GM12878 (cell line): ENCODE results near the gene PGLYRP3. TPM values are rescaled to one million over a fixed set of nuclear protein-coding genes. Genes with fewer than 3 reads are reported as not detected.
A peak's percentile ranks its signal among the peaks of the same experiment; 100 is the strongest.

Experiments
- ATAC-seq: fragments of 200-7000 bp; cut with Tn5 transposase; 3 replicates; pipeline ENCODE4 v1.9.1; 2020; ENCODE audit warnings: mild to moderate bottlenecking, moderate library complexity
- Bru-seq: library from RNA; stranded (reverse); fragments of 400-500 nt; gene quantifications from one replicate; lab custom pipeline; 2021; lab: Mats Ljungman, UMichigan
- BruChase-seq, 2 experiments: library from RNA; stranded (reverse); fragments of 400-500 nt; gene quantifications; one replicate each; lab custom pipeline; 2021; lab: Mats Ljungman, UMichigan
- BruUV-seq: library from RNA; stranded (reverse); fragments of 400-500 nt; replicated peaks from 2 replicates; lab custom pipeline; 2021; lab: Mats Ljungman, UMichigan
- CTCF ChIA-PET: fragments of 300-600 bp; sonication (Branson Sonifier 250); formaldehyde crosslinking; extraction: SDS; loops from one replicate; lab custom pipeline; 2021; ENCODE audit warnings: inconsistent platforms; lab: Yijun Ruan, JAX
- POLR2A ChIA-PET: fragments of 350-600 bp; formaldehyde crosslinking; extraction: SDS; loops from one replicate; lab custom pipeline; 2021; ENCODE audit warnings: inconsistent platforms; lab: Charles Lee
- RAD21 ChIA-PET: fragments of 300-600 bp; sonication (Branson Sonifier 250); formaldehyde crosslinking; loops from one replicate; lab custom pipeline; 2023; ENCODE audit warnings: antibody characterized with exemption; ENCODE audit not compliant: unreplicated experiment; lab: Charles Lee
- SMC1A ChIA-PET: fragments of 300-600 bp; sonication (Branson Sonifier 250); formaldehyde crosslinking; loops from one replicate; lab custom pipeline; 2023; ENCODE audit not compliant: unreplicated experiment, uncharacterized antibody; lab: Charles Lee
- DNase-seq: peaks from one replicate; pipeline ENCODE4 v3.0.0-alpha.2; 2011; ENCODE audit warnings: low read depth, low spot score
- FAIRE-seq: peaks from 3 replicates; lab custom pipeline; 2011; peaks lifted over from hg19 to GRCh38; lab: Jason Lieb, UNC
- H2AFZ ChIP-seq: 2 replicates; pipeline ENCODE4 v1.6.0; 2011; ENCODE audit warnings: low read depth, low read length, control low read depth; ENCODE audit not compliant: control insufficient read depth
- H3K27ac ChIP-seq: 2 replicates; pipeline ENCODE4 v1.5.1; 2011; ENCODE audit warnings: control low read depth; ENCODE audit not compliant: control insufficient read depth, insufficient read depth
- H3K27me3 ChIP-seq, 2 experiments: replicated peaks in 1 of 2; 2 replicates each; pipeline versions ENCODE4 v1.6.0 to v1.6.1; 2011; ENCODE audit warnings: low read length in 1 of 2; ENCODE audit not compliant: control insufficient read depth in 2 of 2, insufficient read depth in 2 of 2
- H3K36me3 ChIP-seq, 2 experiments: 2 replicates each; pipeline ENCODE4 v1.5.1; 2011; ENCODE audit warnings: low read length in 1 of 2; ENCODE audit not compliant: control insufficient read depth in 2 of 2, insufficient read depth in 2 of 2
- H3K4me1 ChIP-seq: 2 replicates; pipeline ENCODE4 v1.6.1; 2011; ENCODE audit warnings: mild to moderate bottlenecking, low read length, moderate library complexity, mixed read lengths; ENCODE audit not compliant: control insufficient read depth, insufficient read depth
- H3K4me2 ChIP-seq: 2 replicates; pipeline ENCODE4 v1.6.0; 2011; ENCODE audit warnings: control low read depth; ENCODE audit not compliant: control insufficient read depth, insufficient read depth
- H3K4me3 ChIP-seq: fragments of 200-600 bp; sonication (generic); 2 replicates; pipeline ENCODE4 v1.5.1; 2016
- H3K79me2 ChIP-seq: 2 replicates; pipeline ENCODE4 v1.6.0; 2011; ENCODE audit warnings: low read length; ENCODE audit not compliant: control insufficient read depth, insufficient read depth
- H3K9ac ChIP-seq: 2 replicates; pipeline ENCODE4 v1.8.0; 2011; ENCODE audit warnings: low read length, control low read depth, mixed read lengths; ENCODE audit not compliant: control insufficient read depth, insufficient read depth
- H3K9me3 ChIP-seq: replicated peaks from 3 replicates; pipeline ENCODE4 v1.5.1; 2011; ENCODE audit warnings: mild to moderate bottlenecking, low read length; ENCODE audit not compliant: control insufficient read depth, insufficient read depth
- H4K20me1 ChIP-seq: 2 replicates; pipeline ENCODE4 v1.6.0; 2011; ENCODE audit not compliant: control insufficient read depth, insufficient read depth
- BACH1 ChIP-seq: fragments of 450-650 bp; IDR thresholded peaks from 2 replicates; pipeline ENCODE4 v1.6.1; 2017; ENCODE audit warnings: mild to moderate bottlenecking, borderline replicate concordance
- RAD21 ChIP-seq: IDR thresholded peaks from 2 replicates; pipeline ENCODE4 v1.6.1; 2011; ENCODE audit warnings: mild to moderate bottlenecking, low read depth, low read length, moderate library complexity; ENCODE audit not compliant: insufficient read depth
- WGBS: methylation state at CpG from one replicate; pipeline ENCODE4 v1.1.6; 2016; ENCODE audit warnings: low lambda C conversion rate; ENCODE audit not compliant: insufficient replicate concordance, insufficient coverage; ENCODE audit errors: missing lambda C conversion rate; 5-methylcytosine and 5-hydroxymethylcytosine counted together
- in situ Hi-C: fragments of 300-500 bp; cut with MboI; formaldehyde crosslinking; loops from 9 replicates; pipeline ENCODE4 v1.14.3; 2018; ENCODE audit warnings: mixed read lengths
- intact Hi-C: fragments of 100-400 bp; cut with micrococcal nuclease; formaldehyde crosslinking; loops from one replicate; pipeline ENCODE4 v1.14.2; 2022; ENCODE audit not compliant: unreplicated experiment
- long read RNA-seq, 2 experiments: library from polyadenylated mRNA; unstranded; transcript quantifications; one replicate each; pipeline ENCODE4 v2.0.0, GENCODE V29; 2019 to 2020
- polyA minus RNA-seq, 3 experiments: library from RNA; depleted of rRNA, polyadenylated mRNA; stranded (reverse); fragments of >200 nt; gene quantifications; 2 replicates each; pipeline ENCODE4 v1.2.3, GENCODE V29; 2011
- polyA plus RNA-seq, 11 experiments: library from polyadenylated mRNA; depleted of rRNA in 4 of 11; unstranded in 6 of 11; stranded (reverse) in 5 of 11; fragments of >200 nt; fragmentation: Nextera tagmentation in 4 of 11; fragmentation: Illumina TruSeq in 1 of 11; extraction: Ambion mirVana in 4 of 11; extraction: Trizol in 1 of 11; gene quantifications; 1 replicate in 1 of 11; 2 replicates in 10 of 11; pipeline versions ENCODE4 v1.2.1 to v1.2.3, GENCODE V29; 2011 to 2016; ENCODE audit warnings: inconsistent platforms in 2 of 11, missing spikeins in 2 of 11, low read depth in 1 of 11
- total RNA-seq, 4 experiments: library from RNA; depleted of rRNA in 3 of 4; stranded (reverse); fragments of >200 nt in 3 of 4; fragmentation: Illumina TruSeq in 1 of 4; extraction: Trizol in 1 of 4; gene quantifications; 2 replicates each; pipeline versions ENCODE4 v1.2.1 to v1.2.3, GENCODE V29; 2013 to 2021
- TF ChIP-seq, protein P1 (sequence below), 3 experiments: IDR thresholded peaks in 2 of 3; conservative IDR thresholded peaks in 1 of 3; 2 replicates each; pipeline ENCODE4 v1.5.1; 2011; ENCODE audit warnings: low read depth in 3 of 3, low read length in 3 of 3, mild to moderate bottlenecking in 3 of 3, control low read depth in 2 of 3, moderate library complexity in 2 of 3, inconsistent platforms in 1 of 3, mixed read lengths in 1 of 3; ENCODE audit not compliant: control insufficient read depth in 2 of 3, insufficient read depth in 1 of 3; ENCODE audit errors: extremely low read depth in 1 of 3

PGLYRP3 gene
- total RNA-seq (2013; cell fraction: nucleolus; rRNA removed) = 3.9 and 5.7 TPM in 2 replicates
- total RNA-seq (2014; rRNA removed) (not detected in 2 replicates), total RNA-seq (2014; rRNA removed; fragmentation: Illumina TruSeq; extraction: Trizol) (not detected in 2 replicates), total RNA-seq (2021) (0.29 TPM in 1 of 2 replicates, not detected in the other), polyA plus RNA-seq (2011; rRNA removed) (0.19 and 0.49 TPM in 2 replicates), polyA plus RNA-seq (2014; fragmentation: Illumina TruSeq; extraction: Trizol) (0.18 TPM in 1 of 2 replicates, not detected in the other), polyA plus RNA-seq (2014; fragmentation: Nextera tagmentation; extraction: Ambion mirVana) (not detected), polyA plus RNA-seq (2014; rRNA removed) (0.22 TPM in 1 of 2 replicates, not detected in the other), polyA plus RNA-seq (2016; fragmentation: Nextera tagmentation; extraction: Ambion mirVana) (under 1 TPM in 1 of 2 experiments, not detected in 1; 0.10 TPM), polyA minus RNA-seq (2011; rRNA and poly(A)+ RNA removed) (1.2 and 1.3 TPM in 2 replicates), Bru-seq, nascent RNA (percentile 48 among the genes with signal in this experiment), BruChase-seq, experiment 1, labeled RNA remaining after a 6-hour chase (percentile 46 among the genes with signal in this experiment), BruChase-seq, experiment 2, labeled RNA remaining after a 2-hour chase (percentile 47 among the genes with signal in this experiment)
- not detected for polyA plus RNA-seq (2011; ENCODE audit: low read depth)
- polyA plus RNA-seq (2011; cell fraction: cytosol; rRNA removed) = 0.42 and 0.53 TPM in 2 replicates
- 1.6 TPM in 2 replicates for polyA plus RNA-seq (2011; cell fraction: nucleus; rRNA removed)
- polyA plus RNA-seq (2012) = 0.27 and 0.28 TPM in 2 replicates
- polyA minus RNA-seq (2011; cell fraction: cytosol; rRNA and poly(A)+ RNA removed) = not detected in 2 replicates
- 1.5 and 1.7 TPM in 2 replicates for polyA minus RNA-seq (2011; cell fraction: nucleus; rRNA and poly(A)+ RNA removed)
- long read RNA-seq, experiment 1 = 0 reads
- long read RNA-seq, experiment 2 = 0 reads

DNA sequence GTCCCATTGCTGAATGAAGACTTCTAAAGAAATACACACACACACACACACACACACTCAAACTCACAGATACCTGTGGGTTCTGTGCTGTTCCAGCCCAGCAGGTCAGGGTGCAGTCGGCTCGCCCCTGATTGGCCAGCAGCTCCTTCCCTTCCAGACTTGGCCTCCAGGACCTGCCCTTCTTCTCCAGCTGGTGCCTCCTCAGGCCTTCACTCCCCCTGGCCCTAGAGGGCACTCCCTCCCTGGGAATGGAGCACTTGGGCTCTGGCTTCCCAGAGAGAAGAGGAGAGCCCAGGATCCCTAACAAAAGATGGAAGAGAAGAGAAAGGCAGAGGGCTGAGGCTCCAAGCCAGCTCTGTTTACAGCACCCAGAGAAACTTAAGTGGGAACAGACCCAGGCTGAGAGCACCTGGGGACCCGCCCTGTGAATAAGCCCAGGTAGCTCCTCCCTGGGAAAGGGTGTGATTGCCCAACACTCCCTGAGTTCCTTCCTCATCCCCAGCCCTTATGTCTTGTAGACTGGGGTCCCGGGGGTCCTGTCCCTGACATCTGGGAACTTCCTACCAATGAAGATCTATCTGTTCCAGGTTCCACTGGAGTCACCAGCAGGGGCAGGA lies at the start of gene PGLYRP3:
Gene PGLYRP3, minus strand, starts transcription at position 383 of the 617 bp plus-strand sequence. CDS start 2,287 bp downstream, outside the sequence.
- Histone ChIP-seq H3K79me2 (no peaks in the 10 kb centered on the region), H3K9me3 (no peaks in the 10 kb centered on the region), H3K4me2 (no peak within 1 kb of the TSS), H3K4me1 (no peaks in the 10 kb centered on the region), H3K9ac (no peak within 1 kb of the TSS), H3K36me3 (no peaks in the 10 kb centered on the region), H4K20me1 (no peaks in the 10 kb centered on the region), H3K27ac (no peak within 1 kb of the TSS), H3K4me3 (no peak within 1 kb of the TSS), H2AFZ (no peak within 1 kb of the TSS), H3K27me3 (no peaks in the 10 kb centered on the region)
- SMC1A ChIA-PET = interaction anchor here (0.8 to 3.1 kb wide), 10 partner anchors 8 to 198 kb away, joined by 3 to 14 read pairs (median 4); no protein-coding TSS in a partner anchor
- intact Hi-C loops = no loop called here
- in situ Hi-C loops = no loop called here
- DNase-seq (no peak), ATAC-seq (no peak), FAIRE-seq (no peak)
- RAD21 ChIA-PET = interaction anchor here (0.7 to 2.1 kb wide), 6 partner anchors 13 to 42 kb away, joined by 3 to 6 read pairs (median 4); partner anchors contain the start of gene PGLYRP4
- TF ChIP-seq RAD21 (peak; percentile 59), BACH1 (no peak)
- TF ChIP-seq, protein P1, sequence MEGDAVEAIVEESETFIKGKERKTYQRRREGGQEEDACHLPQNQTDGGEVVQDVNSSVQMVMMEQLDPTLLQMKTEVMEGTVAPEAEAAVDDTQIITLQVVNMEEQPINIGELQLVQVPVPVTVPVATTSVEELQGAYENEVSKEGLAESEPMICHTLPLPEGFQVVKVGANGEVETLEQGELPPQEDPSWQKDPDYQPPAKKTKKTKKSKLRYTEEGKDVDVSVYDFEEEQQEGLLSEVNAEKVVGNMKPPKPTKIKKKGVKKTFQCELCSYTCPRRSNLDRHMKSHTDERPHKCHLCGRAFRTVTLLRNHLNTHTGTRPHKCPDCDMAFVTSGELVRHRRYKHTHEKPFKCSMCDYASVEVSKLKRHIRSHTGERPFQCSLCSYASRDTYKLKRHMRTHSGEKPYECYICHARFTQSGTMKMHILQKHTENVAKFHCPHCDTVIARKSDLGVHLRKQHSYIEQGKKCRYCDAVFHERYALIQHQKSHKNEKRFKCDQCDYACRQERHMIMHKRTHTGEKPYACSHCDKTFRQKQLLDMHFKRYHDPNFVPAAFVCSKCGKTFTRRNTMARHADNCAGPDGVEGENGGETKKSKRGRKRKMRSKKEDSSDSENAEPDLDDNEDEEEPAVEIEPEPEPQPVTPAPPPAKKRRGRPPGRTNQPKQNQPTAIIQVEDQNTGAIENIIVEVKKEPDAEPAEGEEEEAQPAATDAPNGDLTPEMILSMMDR (IDR thresholded peaks at IDR 0.05 in 2 of 3, conservative IDR thresholded peaks at IDR 0.05 in 1 of 3; ENCODE audit: control insufficient read depth in 2 of 3, extremely low read depth in 1 of 3, insufficient read depth in 1 of 3, low read depth in 3 of 3, low read length in 3 of 3) = peak in 2 of 3 experiments; percentile 25 to 36; a peak in 3 of 6 replicates
- POLR2A ChIA-PET = interaction anchor here (1.2 kb wide), 1 partner anchor 39 kb away, joined by 3 read pairs; no protein-coding TSS in a partner anchor
- BruUV-seq = no TSS peak
- WGBS = 22% methylated on average over 4 of the region's 4 CpGs
- CTCF ChIA-PET = interaction anchor here (0.7 to 5.1 kb wide), 11 partner anchors 15 to 316 kb away, joined by 3 to 40 read pairs (median 3); no protein-coding TSS in a partner anchor
